Measurements from ENCODE around the gene BCL2. TPM values are rescaled to one million over a fixed set of nuclear protein-coding genes. Genes with fewer than 3 reads are reported as not detected.

Gene BCL2
- total RNA-seq, 1 experiment from 2014 or later, result 2.9 TPM

DNA sequence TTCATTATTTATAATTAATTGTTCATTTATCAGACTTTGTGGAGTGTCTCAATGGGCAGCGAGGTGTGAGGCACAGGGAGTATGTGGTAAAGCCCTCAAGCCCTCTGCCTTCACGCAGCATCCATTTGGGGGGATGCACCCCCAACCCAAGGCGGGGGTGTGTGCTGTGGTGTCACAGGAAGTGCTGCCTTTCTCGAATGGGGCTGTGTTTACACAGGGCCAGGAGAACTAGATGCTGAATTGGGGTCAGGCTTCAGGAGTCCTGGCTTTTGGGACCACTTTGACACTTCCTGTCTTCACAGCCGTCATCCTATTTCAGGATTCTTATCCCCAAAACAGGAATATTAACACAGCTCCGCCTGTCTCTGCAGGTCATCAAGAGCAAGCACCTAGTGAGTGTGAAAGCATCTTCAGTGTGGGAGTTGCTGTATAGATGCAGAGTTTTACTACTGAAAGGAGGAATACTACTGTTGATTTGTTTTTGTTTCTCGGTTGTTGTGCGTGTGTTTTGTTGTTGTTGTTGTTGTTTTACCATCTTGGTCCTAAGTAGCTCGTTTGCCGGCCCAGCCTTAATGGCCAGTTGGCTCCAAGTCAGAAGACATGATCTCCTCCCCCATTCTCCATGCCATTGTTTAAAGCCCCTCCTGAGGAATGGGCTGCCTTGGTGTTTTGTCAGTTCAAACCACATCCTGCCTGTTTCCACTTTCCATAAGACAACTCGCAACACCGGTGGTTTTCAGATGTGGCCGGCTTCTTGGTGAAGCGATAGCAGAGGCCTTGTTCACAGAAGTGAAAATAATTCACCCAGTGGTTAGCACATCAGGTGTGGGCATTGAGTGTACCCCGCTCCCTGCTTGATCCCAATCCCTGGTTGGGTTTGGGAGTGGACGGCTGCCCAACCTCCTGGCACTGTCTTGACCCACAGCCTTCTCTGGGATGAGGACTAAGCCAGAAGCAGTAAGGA is 221.3 kb downstream of the BCL2 start:
- Mint-ChIP-seq H3K4me3 (ENCODE audit: low read depth, unreplicated experiment) (no peak overlapping the region), H3K27ac (ENCODE audit: unreplicated experiment) (no peak overlapping the region), H3K36me3 (ENCODE audit: insufficient read depth, unreplicated experiment) (no peaks in the 10 kb centered on the region), H3K27me3 (ENCODE audit: unreplicated experiment) (peaks cover 7% of the 10 kb centered on the region), H3K9me3 (ENCODE audit: low read depth, unreplicated experiment) (peaks cover 3% of the 10 kb centered on the region), H3K4me1 (ENCODE audit: low read depth, unreplicated experiment) (peaks cover 38% of the 10 kb centered on the region)
- TF ChIP-seq, protein P1, sequence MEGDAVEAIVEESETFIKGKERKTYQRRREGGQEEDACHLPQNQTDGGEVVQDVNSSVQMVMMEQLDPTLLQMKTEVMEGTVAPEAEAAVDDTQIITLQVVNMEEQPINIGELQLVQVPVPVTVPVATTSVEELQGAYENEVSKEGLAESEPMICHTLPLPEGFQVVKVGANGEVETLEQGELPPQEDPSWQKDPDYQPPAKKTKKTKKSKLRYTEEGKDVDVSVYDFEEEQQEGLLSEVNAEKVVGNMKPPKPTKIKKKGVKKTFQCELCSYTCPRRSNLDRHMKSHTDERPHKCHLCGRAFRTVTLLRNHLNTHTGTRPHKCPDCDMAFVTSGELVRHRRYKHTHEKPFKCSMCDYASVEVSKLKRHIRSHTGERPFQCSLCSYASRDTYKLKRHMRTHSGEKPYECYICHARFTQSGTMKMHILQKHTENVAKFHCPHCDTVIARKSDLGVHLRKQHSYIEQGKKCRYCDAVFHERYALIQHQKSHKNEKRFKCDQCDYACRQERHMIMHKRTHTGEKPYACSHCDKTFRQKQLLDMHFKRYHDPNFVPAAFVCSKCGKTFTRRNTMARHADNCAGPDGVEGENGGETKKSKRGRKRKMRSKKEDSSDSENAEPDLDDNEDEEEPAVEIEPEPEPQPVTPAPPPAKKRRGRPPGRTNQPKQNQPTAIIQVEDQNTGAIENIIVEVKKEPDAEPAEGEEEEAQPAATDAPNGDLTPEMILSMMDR (IDR thresholded peaks at IDR 0.05; ENCODE audit: unreplicated experiment), result no peak
- intact Hi-C loops (cut with micrococcal nuclease; ENCODE audit: unreplicated experiment), result no loop called here
- CTCF ChIA-PET, result interaction anchor here (1.8 kb wide), 1 partner anchor 9 kb away, joined by 7 read pairs; no protein-coding TSS in a partner anchor
- BruUV-seq (replicated peaks), result no TSS peak
- no peak for DNase-seq

DNA sequence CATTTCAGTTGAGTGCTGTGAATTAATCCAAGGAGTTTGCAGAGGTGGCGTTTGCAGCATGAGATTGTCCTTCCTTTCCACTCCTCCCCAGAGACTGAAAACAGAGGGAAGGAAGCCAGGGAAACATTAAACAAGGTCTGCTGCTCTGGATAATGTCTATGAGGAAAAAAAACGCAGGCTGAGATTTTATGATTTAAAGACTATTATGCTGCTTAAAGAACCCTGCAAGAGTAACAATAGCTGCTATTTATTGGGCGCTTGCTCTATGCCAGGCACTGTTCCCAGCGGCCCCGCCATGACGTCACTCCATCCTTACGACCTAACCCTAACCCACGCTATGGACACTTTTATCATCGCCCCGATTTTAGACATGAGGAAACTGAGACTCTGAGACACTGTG is 222.4 kb downstream of the BCL2 start:
- no peak for DNase-seq
- H3K36me3 Mint-ChIP-seq (ENCODE audit: insufficient read depth, unreplicated experiment), result no peaks in the 10 kb centered on the region
- TF ChIP-seq, protein P1 (IDR thresholded peaks at IDR 0.05; ENCODE audit: unreplicated experiment), result no peak
- H3K4me3 Mint-ChIP-seq (ENCODE audit: low read depth, unreplicated experiment), result no peak overlapping the region
- no peaks in the 10 kb centered on the region for H3K27me3 Mint-ChIP-seq (ENCODE audit: unreplicated experiment)
- no peaks in the 10 kb centered on the region for H3K9me3 Mint-ChIP-seq (ENCODE audit: low read depth, unreplicated experiment)
- H3K27ac Mint-ChIP-seq (ENCODE audit: unreplicated experiment), result no peak overlapping the region
- peaks cover 32% of the 10 kb centered on the region for H3K4me1 Mint-ChIP-seq (ENCODE audit: low read depth, unreplicated experiment)
- no TSS peak for BruUV-seq (replicated peaks)
- CTCF ChIA-PET, result no interaction called here
- intact Hi-C loops (cut with micrococcal nuclease; ENCODE audit: unreplicated experiment), result no loop called here

DNA sequence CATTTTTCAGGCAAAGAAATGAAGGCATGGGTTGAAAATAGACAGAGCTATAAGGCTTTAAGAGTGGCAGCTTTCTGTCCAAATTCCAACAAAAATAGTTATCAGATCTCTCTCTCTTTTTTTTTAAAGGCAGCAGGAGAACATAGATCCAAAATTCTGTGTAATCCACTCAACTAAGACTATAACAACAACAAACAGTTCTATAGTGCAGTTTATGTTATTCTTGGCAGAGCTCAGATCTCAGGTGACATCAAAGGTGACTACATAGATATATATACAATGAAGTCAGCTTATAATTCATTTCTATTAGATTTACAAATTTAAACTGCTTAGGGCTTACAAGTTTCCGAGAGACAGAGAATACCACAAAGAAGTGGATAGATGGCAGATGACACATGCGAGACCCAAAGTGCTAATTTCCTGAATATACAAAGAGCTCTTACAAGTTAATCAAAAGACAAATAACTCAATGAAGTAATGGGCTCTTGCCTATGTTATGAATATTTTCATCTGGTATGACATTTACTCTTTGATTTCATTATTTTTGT is 223.2 kb downstream of the BCL2 start:
- TF ChIP-seq, protein P1 (IDR thresholded peaks at IDR 0.05; ENCODE audit: unreplicated experiment), result no peak
- Mint-ChIP-seq H3K4me1 (ENCODE audit: low read depth, unreplicated experiment) (peaks cover 32% of the 10 kb centered on the region), H3K36me3 (ENCODE audit: insufficient read depth, unreplicated experiment) (no peaks in the 10 kb centered on the region), H3K9me3 (ENCODE audit: low read depth, unreplicated experiment) (no peaks in the 10 kb centered on the region), H3K27ac (ENCODE audit: unreplicated experiment) (no peak overlapping the region), H3K27me3 (ENCODE audit: unreplicated experiment) (no peaks in the 10 kb centered on the region), H3K4me3 (ENCODE audit: low read depth, unreplicated experiment) (no peak overlapping the region)
- intact Hi-C loops (cut with micrococcal nuclease; ENCODE audit: unreplicated experiment), result no loop called here
- BruUV-seq (replicated peaks), result no TSS peak
- no peak for DNase-seq
- CTCF ChIA-PET, result no interaction called here

DNA sequence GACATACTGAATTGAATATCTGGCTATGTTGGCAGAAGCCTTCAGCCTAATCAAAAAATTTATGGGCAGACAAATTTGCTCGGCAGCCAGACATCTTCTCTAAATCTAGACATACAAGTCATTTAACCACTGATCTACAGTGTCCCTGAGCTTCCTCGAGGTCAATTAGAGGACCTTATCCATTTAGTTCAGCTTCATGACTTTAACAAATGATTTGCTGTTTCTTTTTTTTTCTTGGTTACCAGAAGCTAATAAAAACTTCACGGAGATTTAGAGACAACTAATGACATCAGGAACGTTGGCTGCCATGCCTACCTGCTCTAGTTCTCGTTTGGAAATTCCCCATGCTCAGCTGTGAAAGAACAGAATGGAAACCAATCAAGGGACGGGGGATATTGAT is 223.8 kb downstream of the BCL2 start:
- CTCF ChIA-PET, result no interaction called here
- intact Hi-C loops (cut with micrococcal nuclease; ENCODE audit: unreplicated experiment), result no loop called here
- peaks cover 27% of the 10 kb centered on the region for H3K4me1 Mint-ChIP-seq (ENCODE audit: low read depth, unreplicated experiment)
- DNase-seq, result no peak
- no peaks in the 10 kb centered on the region for H3K27me3 Mint-ChIP-seq (ENCODE audit: unreplicated experiment)
- no peak overlapping the region for H3K27ac Mint-ChIP-seq (ENCODE audit: unreplicated experiment)
- no TSS peak for BruUV-seq (replicated peaks)
- no peaks in the 10 kb centered on the region for H3K36me3 Mint-ChIP-seq (ENCODE audit: insufficient read depth, unreplicated experiment)
- H3K4me3 Mint-ChIP-seq (ENCODE audit: low read depth, unreplicated experiment), result no peak overlapping the region
- TF ChIP-seq, protein P1 (IDR thresholded peaks at IDR 0.05; ENCODE audit: unreplicated experiment), result no peak
- H3K9me3 Mint-ChIP-seq (ENCODE audit: low read depth, unreplicated experiment), result no peaks in the 10 kb centered on the region

All from Calu3 (cell line).